GM12878 (cell line): ENCODE measurements around the gene NQO1. TPM values are rescaled to one million over a fixed set of nuclear protein-coding genes. Genes with fewer than 3 reads are reported as not detected.

Experiments used
- ASH2L ChIP-seq: fragments of 300-600, 200-600 bp; sonication (generic); IDR thresholded peaks from 2 replicates; pipeline ENCODE4 v1.6.1; 2017; ENCODE audit warnings: low read depth, mild to moderate bottlenecking, borderline replicate concordance
- ATF7 ChIP-seq: fragments of 450-650 bp; IDR thresholded peaks from 2 replicates; pipeline ENCODE4 v1.6.1; 2016; ENCODE audit warnings: low read depth, mild to moderate bottlenecking
- ETV6 ChIP-seq, 2 experiments: fragments of 450-650 bp in 1 of 2; IDR thresholded peaks in 1 of 2; conservative IDR thresholded peaks in 1 of 2; 2 replicates each; pipeline ENCODE4 v1.6.1; 2014; ENCODE audit warnings: antibody characterized with exemption in 1 of 2, borderline replicate concordance in 1 of 2, low read depth in 1 of 2, mild to moderate bottlenecking in 1 of 2, moderate library complexity in 1 of 2
- GABPA ChIP-seq: IDR thresholded peaks from 2 replicates; pipeline ENCODE4 v1.6.1; 2014; ENCODE audit warnings: antibody characterized with exemption, low read depth, mild to moderate bottlenecking, inconsistent platforms
- HCFC1 ChIP-seq: fragments of 150-350 bp; IDR thresholded peaks from 2 replicates; pipeline ENCODE4 v1.6.1; 2014; ENCODE audit warnings: low read length
- HDAC6 ChIP-seq: fragments of 200-600 bp; sonication (generic); IDR thresholded peaks from one replicate; pipeline ENCODE4 v1.8.0; 2017; ENCODE audit warnings: antibody characterized with exemption; ENCODE audit not compliant: unreplicated experiment
- IKZF2 ChIP-seq, 2 experiments: fragments of 450-650 bp; IDR thresholded peaks; 2 replicates each; pipeline ENCODE4 v1.6.1; 2017; ENCODE audit warnings: mild to moderate bottlenecking in 2 of 2, moderate library complexity in 2 of 2
- IRF4 ChIP-seq: IDR thresholded peaks from 2 replicates; pipeline ENCODE4 v1.6.1; 2011; ENCODE audit warnings: low read depth, low read length
- NBN ChIP-seq: fragments of 450-650 bp; IDR thresholded peaks from 2 replicates; pipeline ENCODE4 v1.6.1; 2016
- NRF1 ChIP-seq: conservative IDR thresholded peaks from 2 replicates; pipeline ENCODE4 v1.6.1; 2011; ENCODE audit warnings: mild to moderate bottlenecking, low read depth, low read length, improper control_type of control experiment
- PAX8 ChIP-seq: fragments of 450-650 bp; IDR thresholded peaks from 2 replicates; pipeline ENCODE4 v1.6.1; 2017; ENCODE audit warnings: mild to moderate bottlenecking, moderate library complexity
- POLR2AphosphoS2 ChIP-seq: IDR thresholded peaks from 2 replicates; pipeline ENCODE4 v1.6.1; 2011; ENCODE audit warnings: low read depth, mild to moderate bottlenecking, low read length, improper control_type of control experiment, moderate library complexity
- RB1 ChIP-seq: fragments of 450-650 bp; formaldehyde crosslinking; IDR thresholded peaks from 2 replicates; pipeline ENCODE4 v1.6.1; 2017; ENCODE audit warnings: mild to moderate bottlenecking, borderline replicate concordance
- RCOR1 ChIP-seq: conservative IDR thresholded peaks from 2 replicates; pipeline ENCODE4 v1.6.1; 2012; ENCODE audit warnings: low read depth, low read length, improper control_type of control experiment
- WRNIP1 ChIP-seq: IDR thresholded peaks from 2 replicates; pipeline ENCODE4 v1.6.1; 2011; ENCODE audit warnings: low read depth, low read length, improper control_type of control experiment, borderline replicate concordance
- ZNF24 ChIP-seq: fragments of 450-650 bp; IDR thresholded peaks from 2 replicates; pipeline ENCODE4 v1.6.1; 2017; ENCODE audit warnings: antibody characterized with exemption, mild to moderate bottlenecking
- ZNF274 ChIP-seq: IDR thresholded peaks from one replicate; pipeline ENCODE4 v1.8.0; 2011; ENCODE audit not compliant: insufficient read length, insufficient read depth
- ZNF384 ChIP-seq: IDR thresholded peaks from 2 replicates; pipeline ENCODE4 v1.6.1; 2012; ENCODE audit warnings: low read depth, mild to moderate bottlenecking, low read length, improper control_type of control experiment, borderline replicate concordance
- polyA plus RNA-seq, 11 experiments: library from polyadenylated mRNA; depleted of rRNA in 4 of 11; unstranded in 6 of 11; stranded (reverse) in 5 of 11; fragments of >200 nt; fragmentation: Nextera tagmentation in 4 of 11; fragmentation: Illumina TruSeq in 1 of 11; extraction: Ambion mirVana in 4 of 11; extraction: Trizol in 1 of 11; gene quantifications; 1 replicate in 1 of 11; 2 replicates in 10 of 11; pipeline versions ENCODE4 v1.2.1 to v1.2.3, GENCODE V29; 2011 to 2016; ENCODE audit warnings: inconsistent platforms in 2 of 11, missing spikeins in 2 of 11, low read depth in 1 of 11
- total RNA-seq, 4 experiments: library from RNA; depleted of rRNA in 3 of 4; stranded (reverse); fragments of >200 nt in 3 of 4; fragmentation: Illumina TruSeq in 1 of 4; extraction: Trizol in 1 of 4; gene quantifications; 2 replicates each; pipeline versions ENCODE4 v1.2.1 to v1.2.3, GENCODE V29; 2013 to 2021
- TF ChIP-seq, protein P1 (sequence below): fragments of 150-350 bp; IDR thresholded peaks from 2 replicates; pipeline ENCODE4 v1.6.1; 2014; ENCODE audit warnings: mild to moderate bottlenecking, low read depth, low read length
- TF ChIP-seq, protein P2 (sequence below): IDR thresholded peaks from 2 replicates; pipeline ENCODE4 v1.6.1; 2012; ENCODE audit warnings: low read depth, low read length, improper control_type of control experiment
- TF ChIP-seq, protein P3 (sequence below): fragments of 450-650 bp; conservative IDR thresholded peaks from 2 replicates; pipeline ENCODE4 v1.6.1; 2017; ENCODE audit warnings: mild to moderate bottlenecking, moderate library complexity
- TF ChIP-seq, protein P4 (sequence below): IDR thresholded peaks from 2 replicates; pipeline ENCODE4 v1.6.1; 2012; ENCODE audit warnings: mild to moderate bottlenecking, low read depth, low read length

The NQO1 gene
- total and polyA plus RNA-seq, 10 of the 15 experiments (the other 5 are each of a cell fraction or from before 2014, with no cell fraction given) = 24.6 to 84.9 (median 34.6) TPM

DNA sequence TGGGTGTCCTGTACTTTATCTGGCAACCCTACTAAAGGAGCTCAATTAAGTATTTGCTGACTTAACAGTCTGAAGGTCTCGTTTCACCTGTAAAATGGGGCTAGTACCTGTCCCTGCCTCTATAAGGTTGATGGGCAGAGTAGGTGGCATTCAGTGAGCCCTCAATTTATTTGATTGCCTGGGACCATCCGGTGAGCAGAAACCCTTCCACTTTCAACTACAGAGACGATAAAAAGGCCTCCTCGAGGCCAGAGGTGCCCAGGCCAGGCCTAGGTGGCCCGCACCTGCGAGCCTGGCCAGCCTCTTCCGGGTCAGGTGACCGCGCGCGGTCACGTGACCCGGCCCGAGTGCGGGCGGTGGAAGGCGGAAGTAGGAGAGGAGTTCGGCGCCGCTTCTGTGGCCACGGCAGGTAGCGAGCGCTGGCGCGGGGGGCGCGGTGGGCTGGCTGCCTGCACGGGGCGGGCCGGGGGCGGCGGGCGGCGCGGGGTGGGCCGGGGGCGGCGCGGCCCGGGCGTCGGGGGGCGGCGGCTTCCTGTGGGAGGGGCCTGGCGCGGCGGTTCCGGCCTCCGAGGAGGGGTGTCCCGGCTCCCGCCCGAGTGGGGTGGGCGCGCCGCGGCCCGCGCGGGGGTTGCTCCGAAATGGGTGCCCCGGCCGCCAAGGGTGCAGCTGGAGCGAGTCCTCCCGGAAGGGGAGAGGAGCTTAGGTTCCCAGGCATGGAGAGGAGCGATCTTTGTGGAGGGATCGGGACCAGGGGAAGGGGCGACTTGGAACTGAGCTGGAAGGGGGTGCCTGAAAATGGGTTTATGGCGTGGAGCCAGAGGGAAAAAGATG is 35.8 kb upstream of the NQO1 start, which contains the start of gene WWP2 (continued):
- TF ChIP-seq WRNIP1 (no peak), ASH2L (no peak), NBN (no peak; the same call in 1 of the 2 replicates), HCFC1 (peak; percentile 54; the same call in 1 of the 2 replicates), IRF4 (no peak), NRF1 (no peak), PAX8 (no peak), RCOR1 (no peak), IKZF2 (IDR thresholded peaks at IDR 0.05) (0 out of 4 replicates have a peak, but pooled peaks of 1 of the 2 experiments have one; percentile 26), POLR2AphosphoS2 (peak; percentile 84), HDAC6 (no peak), ATF7 (no peak), ZNF384 (no peak), ZNF274 (no peak), ETV6 (conservative IDR thresholded peaks at IDR 0.05 in 1 of 2, IDR thresholded peaks at IDR 0.05 in 1 of 2; ENCODE audit: borderline replicate concordance in 1 of 2, low read depth in 1 of 2) (no peak), ZNF24 (peak; percentile 49; the same call in 1 of the 2 replicates), RB1 (peak; percentile 77; the same call in 1 of the 2 replicates), GABPA (peak; percentile 62)
- TF ChIP-seq, protein P1, sequence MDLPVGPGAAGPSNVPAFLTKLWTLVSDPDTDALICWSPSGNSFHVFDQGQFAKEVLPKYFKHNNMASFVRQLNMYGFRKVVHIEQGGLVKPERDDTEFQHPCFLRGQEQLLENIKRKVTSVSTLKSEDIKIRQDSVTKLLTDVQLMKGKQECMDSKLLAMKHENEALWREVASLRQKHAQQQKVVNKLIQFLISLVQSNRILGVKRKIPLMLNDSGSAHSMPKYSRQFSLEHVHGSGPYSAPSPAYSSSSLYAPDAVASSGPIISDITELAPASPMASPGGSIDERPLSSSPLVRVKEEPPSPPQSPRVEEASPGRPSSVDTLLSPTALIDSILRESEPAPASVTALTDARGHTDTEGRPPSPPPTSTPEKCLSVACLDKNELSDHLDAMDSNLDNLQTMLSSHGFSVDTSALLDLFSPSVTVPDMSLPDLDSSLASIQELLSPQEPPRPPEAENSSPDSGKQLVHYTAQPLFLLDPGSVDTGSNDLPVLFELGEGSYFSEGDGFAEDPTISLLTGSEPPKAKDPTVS = no peak
- TF ChIP-seq, protein P2, sequence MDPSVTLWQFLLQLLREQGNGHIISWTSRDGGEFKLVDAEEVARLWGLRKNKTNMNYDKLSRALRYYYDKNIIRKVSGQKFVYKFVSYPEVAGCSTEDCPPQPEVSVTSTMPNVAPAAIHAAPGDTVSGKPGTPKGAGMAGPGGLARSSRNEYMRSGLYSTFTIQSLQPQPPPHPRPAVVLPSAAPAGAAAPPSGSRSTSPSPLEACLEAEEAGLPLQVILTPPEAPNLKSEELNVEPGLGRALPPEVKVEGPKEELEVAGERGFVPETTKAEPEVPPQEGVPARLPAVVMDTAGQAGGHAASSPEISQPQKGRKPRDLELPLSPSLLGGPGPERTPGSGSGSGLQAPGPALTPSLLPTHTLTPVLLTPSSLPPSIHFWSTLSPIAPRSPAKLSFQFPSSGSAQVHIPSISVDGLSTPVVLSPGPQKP = no peak; the same call in 1 of the 2 replicates
- TF ChIP-seq, protein P3, sequence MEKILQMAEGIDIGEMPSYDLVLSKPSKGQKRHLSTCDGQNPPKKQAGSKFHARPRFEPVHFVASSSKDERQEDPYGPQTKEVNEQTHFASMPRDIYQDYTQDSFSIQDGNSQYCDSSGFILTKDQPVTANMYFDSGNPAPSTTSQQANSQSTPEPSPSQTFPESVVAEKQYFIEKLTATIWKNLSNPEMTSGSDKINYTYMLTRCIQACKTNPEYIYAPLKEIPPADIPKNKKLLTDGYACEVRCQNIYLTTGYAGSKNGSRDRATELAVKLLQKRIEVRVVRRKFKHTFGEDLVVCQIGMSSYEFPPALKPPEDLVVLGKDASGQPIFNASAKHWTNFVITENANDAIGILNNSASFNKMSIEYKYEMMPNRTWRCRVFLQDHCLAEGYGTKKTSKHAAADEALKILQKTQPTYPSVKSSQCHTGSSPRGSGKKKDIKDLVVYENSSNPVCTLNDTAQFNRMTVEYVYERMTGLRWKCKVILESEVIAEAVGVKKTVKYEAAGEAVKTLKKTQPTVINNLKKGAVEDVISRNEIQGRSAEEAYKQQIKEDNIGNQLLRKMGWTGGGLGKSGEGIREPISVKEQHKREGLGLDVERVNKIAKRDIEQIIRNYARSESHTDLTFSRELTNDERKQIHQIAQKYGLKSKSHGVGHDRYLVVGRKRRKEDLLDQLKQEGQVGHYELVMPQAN = peak; percentile 83
- TF ChIP-seq, protein P4, sequence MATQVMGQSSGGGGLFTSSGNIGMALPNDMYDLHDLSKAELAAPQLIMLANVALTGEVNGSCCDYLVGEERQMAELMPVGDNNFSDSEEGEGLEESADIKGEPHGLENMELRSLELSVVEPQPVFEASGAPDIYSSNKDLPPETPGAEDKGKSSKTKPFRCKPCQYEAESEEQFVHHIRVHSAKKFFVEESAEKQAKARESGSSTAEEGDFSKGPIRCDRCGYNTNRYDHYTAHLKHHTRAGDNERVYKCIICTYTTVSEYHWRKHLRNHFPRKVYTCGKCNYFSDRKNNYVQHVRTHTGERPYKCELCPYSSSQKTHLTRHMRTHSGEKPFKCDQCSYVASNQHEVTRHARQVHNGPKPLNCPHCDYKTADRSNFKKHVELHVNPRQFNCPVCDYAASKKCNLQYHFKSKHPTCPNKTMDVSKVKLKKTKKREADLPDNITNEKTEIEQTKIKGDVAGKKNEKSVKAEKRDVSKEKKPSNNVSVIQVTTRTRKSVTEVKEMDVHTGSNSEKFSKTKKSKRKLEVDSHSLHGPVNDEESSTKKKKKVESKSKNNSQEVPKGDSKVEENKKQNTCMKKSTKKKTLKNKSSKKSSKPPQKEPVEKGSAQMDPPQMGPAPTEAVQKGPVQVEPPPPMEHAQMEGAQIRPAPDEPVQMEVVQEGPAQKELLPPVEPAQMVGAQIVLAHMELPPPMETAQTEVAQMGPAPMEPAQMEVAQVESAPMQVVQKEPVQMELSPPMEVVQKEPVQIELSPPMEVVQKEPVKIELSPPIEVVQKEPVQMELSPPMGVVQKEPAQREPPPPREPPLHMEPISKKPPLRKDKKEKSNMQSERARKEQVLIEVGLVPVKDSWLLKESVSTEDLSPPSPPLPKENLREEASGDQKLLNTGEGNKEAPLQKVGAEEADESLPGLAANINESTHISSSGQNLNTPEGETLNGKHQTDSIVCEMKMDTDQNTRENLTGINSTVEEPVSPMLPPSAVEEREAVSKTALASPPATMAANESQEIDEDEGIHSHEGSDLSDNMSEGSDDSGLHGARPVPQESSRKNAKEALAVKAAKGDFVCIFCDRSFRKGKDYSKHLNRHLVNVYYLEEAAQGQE = 0 out of 2 replicates have a peak, but pooled peaks have one; percentile 7
